HepG2 (cell line): ENCODE results near the gene MYADML2. TPM values are rescaled to one million over a fixed set of nuclear protein-coding genes. Genes with fewer than 3 reads are reported as not detected.
A peak's percentile ranks its signal among the peaks of the same experiment; 100 is the strongest.

Experiments
- FOXO1 ChIP-seq: sonication (generic); formaldehyde crosslinking; IDR thresholded peaks from 2 replicates; pipeline ENCODE4 v1.4.0; 2020; ENCODE audit warnings: missing genetic modification reagents
- FUBP1 ChIP-seq: sonication (generic); formaldehyde crosslinking; IDR thresholded peaks from 2 replicates; pipeline ENCODE4 v1.5.1; 2020; ENCODE audit warnings: missing genetic modification reagents, mild to moderate bottlenecking, borderline replicate concordance
- HIVEP1 ChIP-seq: sonication (generic); formaldehyde crosslinking; IDR thresholded peaks from 2 replicates; pipeline ENCODE4 v1.4.0; 2020; ENCODE audit warnings: mild to moderate bottlenecking, missing genetic modification reagents
- JARID2 ChIP-seq: sonication (generic); formaldehyde crosslinking; IDR thresholded peaks from 2 replicates; pipeline ENCODE4 v1.8.1; 2023; ENCODE audit warnings: missing genetic modification reagents, inconsistent platforms; ENCODE audit not compliant: insufficient replicate concordance
- KDM5A ChIP-seq: fragments of 200-600 bp; sonication (generic); IDR thresholded peaks from 2 replicates; pipeline ENCODE4 v1.7.0; 2018; ENCODE audit warnings: antibody characterized with exemption, mild to moderate bottlenecking, low read length, borderline replicate concordance
- KIAA2018 ChIP-seq: sonication (generic); formaldehyde crosslinking; IDR thresholded peaks from 2 replicates; pipeline ENCODE4 v1.5.0; 2020; ENCODE audit warnings: mild to moderate bottlenecking, missing genetic modification reagents, borderline replicate concordance
- SRY ChIP-seq: sonication (generic); formaldehyde crosslinking; IDR thresholded peaks from 2 replicates; pipeline ENCODE4 v1.8.0; 2022; ENCODE audit warnings: mild to moderate bottlenecking, missing genetic modification reagents
- THAP11 ChIP-seq: IDR thresholded peaks from 2 replicates; pipeline ENCODE4 v1.6.1; 2016; ENCODE audit warnings: missing biosample characterization, missing genetic modification reagents
- ZNF280B ChIP-seq: sonication (generic); formaldehyde crosslinking; IDR thresholded peaks from 2 replicates; pipeline ENCODE4 v1.5.0; 2020; ENCODE audit warnings: missing genetic modification reagents, mild to moderate bottlenecking, borderline replicate concordance
- ZNF746 ChIP-seq: sonication (generic); formaldehyde crosslinking; IDR thresholded peaks from 2 replicates; pipeline ENCODE4 v1.8.0; 2022; ENCODE audit warnings: mild to moderate bottlenecking, missing genetic modification reagents
- ZNF777 ChIP-seq: sonication (generic); formaldehyde crosslinking; IDR thresholded peaks from 2 replicates; pipeline ENCODE4 v1.4.0; 2020; ENCODE audit warnings: missing genetic modification reagents
- polyA plus RNA-seq, 8 experiments: library from polyadenylated mRNA; depleted of rRNA in 3 of 8; stranded (reverse) in 7 of 8; unstranded in 1 of 8; fragments of >200 nt; fragmentation: Illumina TruSeq in 4 of 8; extraction: Trizol in 4 of 8; gene quantifications; 2 replicates each; pipeline versions ENCODE4 v1.2.1 to v1.2.3, GENCODE V29; 2011 to 2016; ENCODE audit warnings: low read depth in 4 of 8, missing spikeins in 1 of 8, mixed read lengths in 1 of 8; ENCODE audit not compliant: insufficient read depth in 1 of 8
- total RNA-seq, 5 experiments: library from RNA; depleted of rRNA; stranded (reverse); fragments of >200 nt; fragmentation: Illumina TruSeq; extraction: Trizol; gene quantifications; 2 replicates each; pipeline ENCODE4 v1.2.3, GENCODE V29; 2016; ENCODE audit warnings: low read depth in 1 of 5
- TF ChIP-seq, protein P1 (sequence below): sonication (generic); formaldehyde crosslinking; IDR thresholded peaks from 2 replicates; pipeline ENCODE4 v1.4.0; 2020; ENCODE audit warnings: missing genetic modification reagents, borderline replicate concordance

The MYADML2 gene
- total and polyA plus RNA-seq, 2 of the 13 experiments (the other 11 are each of a cell fraction or from before 2014, with no cell fraction given), result not detected

- TF ChIP-seq JARID2 (CRISPR knock-in tag), result no peak
- no peak for TF ChIP-seq SRY
- TF ChIP-seq FOXO1, result no peak; the same call in 1 of the 2 replicates
- TF ChIP-seq, protein P1, sequence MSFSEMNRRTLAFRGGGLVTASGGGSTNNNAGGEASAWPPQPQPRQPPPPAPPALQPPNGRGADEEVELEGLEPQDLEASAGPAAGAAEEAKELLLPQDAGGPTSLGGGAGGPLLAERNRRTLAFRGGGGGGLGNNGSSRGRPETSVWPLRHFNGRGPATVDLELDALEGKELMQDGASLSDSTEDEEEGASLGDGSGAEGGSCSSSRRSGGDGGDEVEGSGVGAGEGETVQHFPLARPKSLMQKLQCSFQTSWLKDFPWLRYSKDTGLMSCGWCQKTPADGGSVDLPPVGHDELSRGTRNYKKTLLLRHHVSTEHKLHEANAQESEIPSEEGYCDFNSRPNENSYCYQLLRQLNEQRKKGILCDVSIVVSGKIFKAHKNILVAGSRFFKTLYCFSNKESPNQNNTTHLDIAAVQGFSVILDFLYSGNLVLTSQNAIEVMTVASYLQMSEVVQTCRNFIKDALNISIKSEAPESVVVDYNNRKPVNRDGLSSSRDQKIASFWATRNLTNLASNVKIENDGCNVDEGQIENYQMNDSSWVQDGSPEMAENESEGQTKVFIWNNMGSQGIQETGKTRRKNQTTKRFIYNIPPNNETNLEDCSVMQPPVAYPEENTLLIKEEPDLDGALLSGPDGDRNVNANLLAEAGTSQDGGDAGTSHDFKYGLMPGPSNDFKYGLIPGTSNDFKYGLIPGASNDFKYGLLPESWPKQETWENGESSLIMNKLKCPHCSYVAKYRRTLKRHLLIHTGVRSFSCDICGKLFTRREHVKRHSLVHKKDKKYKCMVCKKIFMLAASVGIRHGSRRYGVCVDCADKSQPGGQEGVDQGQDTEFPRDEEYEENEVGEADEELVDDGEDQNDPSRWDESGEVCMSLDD (CRISPR knock-in tag), result peak; percentile 85
- peak; percentile 49; the same call in 1 of the 2 replicates for TF ChIP-seq ZNF777
- TF ChIP-seq KDM5A, result no peak; the same call in 1 of the 2 replicates
- TF ChIP-seq THAP11 (CRISPR knock-in tag), result peak; percentile 65; the same call in 1 of the 2 replicates
- TF ChIP-seq KIAA2018 (CRISPR knock-in tag), result no peak
- peak; percentile 94 for TF ChIP-seq HIVEP1
- TF ChIP-seq ZNF746 (CRISPR knock-in tag), result peak; percentile 86; the same call in 1 of the 2 replicates
- no peak for TF ChIP-seq ZNF280B
- TF ChIP-seq FUBP1 (CRISPR knock-in tag), result 0 out of 2 replicates have a peak, but pooled peaks have one; percentile 47
Observed at GRCh38 chr17:81926451-81927151, 20.4 kb downstream of the MYADML2 start (continued).
